Lower leg skin (tissue), 3 donors: ENCODE measurements around the gene BLOC1S6.

ENCODE experiments used
- CTCF ChIP-seq, 3 donors: fragments of 450-650 bp; IDR thresholded peaks; one replicate each; pipeline ENCODE4 v1.5.1; 2016; ENCODE audit warnings: antibody characterized with exemption in 3 of 3, mild to moderate bottlenecking in 3 of 3, moderate library complexity in 2 of 3
- POLR2A ChIP-seq, 2 donors: fragments of 450-650 bp; IDR thresholded peaks; one replicate each; pipeline ENCODE4 v1.6.1; 2016 to 2017; ENCODE audit warnings: antibody characterized with exemption in 2 of 2, mild to moderate bottlenecking in 1 of 2, moderate library complexity in 1 of 2

- TF ChIP-seq CTCF (IDR thresholded peaks at IDR 0.05) (no peak), POLR2A (IDR thresholded peaks at IDR 0.05) (no peak)
These were observed 1.1 kb upstream of the BLOC1S6 start for GRCh38 chr15:45586125-45586524.
